A204.1 (cell line): ENCODE data around the gene CLOCK.

Experiments
- FAIRE-seq: peaks from 2 replicates; lab custom pipeline; 2012; peaks lifted over from hg19 to GRCh38; lab: Jason Lieb, UNC

Gene CLOCK

DNA sequence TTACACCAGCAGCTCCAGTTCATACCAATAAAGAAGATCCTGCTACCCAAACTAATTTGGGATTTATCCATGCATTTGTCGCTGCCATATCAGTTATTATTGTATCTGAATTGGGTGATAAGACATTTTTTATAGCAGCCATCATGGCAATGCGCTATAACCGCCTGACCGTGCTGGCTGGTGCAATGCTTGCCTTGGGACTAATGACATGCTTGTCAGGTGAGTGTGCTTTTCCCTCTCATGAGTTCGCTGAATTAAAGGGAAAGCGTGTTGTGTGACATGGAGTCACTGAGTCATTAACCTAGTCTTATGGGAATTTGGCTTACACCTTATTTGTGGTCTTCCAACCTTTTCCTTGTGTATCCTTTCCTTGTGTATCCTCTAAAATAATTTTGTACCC is 135.1 kb downstream of the CLOCK start:
- no peak for FAIRE-seq

DNA sequence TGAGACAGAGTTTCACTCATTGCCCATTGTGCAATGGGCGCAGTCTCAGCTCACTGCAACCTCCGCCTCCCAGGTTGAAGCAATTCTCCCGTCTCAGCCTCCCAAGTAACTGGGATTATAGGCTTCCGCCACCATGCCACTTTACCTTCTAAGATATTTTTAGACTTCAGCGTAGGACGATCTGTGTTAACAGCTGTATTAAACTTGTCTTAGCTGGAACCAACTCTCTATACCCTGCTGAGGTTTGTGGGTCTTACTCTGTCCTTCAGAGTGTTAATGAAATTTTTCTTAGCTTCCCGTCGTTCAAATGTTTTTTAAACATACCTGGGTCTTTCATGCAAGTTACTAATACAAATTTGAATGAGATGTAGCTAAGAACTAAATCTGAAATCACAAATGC is 136.3 kb downstream of the CLOCK start:
- no peak for FAIRE-seq

DNA sequence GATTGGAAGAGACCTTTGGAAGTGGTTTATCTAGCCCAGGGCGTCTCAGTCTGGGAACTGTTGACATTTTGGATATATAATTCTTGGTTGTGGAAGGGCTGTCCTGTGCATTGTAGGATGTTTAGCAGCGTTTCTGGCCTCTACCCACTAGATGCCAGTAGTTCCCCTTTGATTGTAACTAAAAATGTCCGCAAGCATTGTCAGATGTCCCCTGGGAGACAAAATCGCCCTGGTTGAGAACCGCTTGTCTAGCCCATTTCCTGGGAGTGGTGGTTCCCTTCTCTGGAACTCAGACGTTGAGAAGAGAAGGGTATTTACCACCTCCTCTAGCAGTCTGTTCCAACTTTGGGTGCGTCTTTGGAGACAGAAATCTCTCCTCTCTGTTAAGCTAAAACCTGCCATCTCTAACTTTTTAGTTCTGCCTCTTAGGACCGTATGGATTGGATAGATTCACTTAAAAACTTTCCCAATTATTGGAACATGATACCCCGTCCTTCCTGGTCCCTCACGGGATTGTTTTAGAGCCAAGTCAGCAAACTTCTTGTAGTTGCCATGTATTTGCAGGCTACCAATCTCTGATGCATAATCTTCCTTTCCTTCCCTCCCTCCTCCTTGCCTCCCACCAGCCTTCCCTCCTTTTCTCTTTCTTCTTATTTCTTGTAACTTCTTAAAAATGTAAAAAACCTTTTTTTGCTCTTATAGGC is 137.1 kb downstream of the CLOCK start:
- no peak for FAIRE-seq

DNA sequence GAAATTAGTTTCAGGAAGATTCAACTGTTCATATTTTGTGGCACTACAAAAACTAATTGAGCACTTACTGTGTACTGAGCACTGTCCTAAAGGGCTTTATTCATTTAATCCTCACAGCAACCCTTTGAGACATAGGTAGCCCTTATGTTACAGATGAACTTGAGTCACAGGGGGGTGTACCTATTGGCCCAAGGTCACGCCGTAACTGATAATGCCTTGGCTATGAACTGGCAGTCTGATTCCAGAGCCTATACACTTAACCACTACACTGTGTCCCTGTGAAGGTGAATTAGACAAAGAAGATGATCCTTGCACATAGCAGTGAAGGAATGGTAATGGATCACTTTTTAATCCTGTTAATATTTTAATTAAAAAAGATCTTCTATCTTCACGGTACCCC is 138.9 kb downstream of the CLOCK start:
- FAIRE-seq: no peak

DNA sequence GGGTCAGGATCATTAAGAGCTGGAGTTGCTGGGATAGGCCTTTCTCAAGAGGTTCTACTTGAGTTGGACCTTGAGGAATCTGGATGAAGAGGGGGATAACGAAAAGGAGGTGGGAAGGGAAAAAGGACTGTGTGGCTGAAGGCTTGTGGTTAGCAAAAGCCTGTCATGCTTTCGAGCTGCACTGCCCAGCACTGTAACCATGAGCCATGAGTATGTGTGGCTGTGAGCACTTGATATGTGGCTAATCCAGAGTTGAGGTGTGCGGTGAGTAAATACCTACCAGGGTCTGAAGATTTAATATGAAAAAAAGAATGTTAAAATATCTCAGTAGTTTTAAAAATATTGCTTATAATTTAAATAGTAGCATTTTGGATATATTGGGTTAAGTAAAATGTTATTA is 139.6 kb downstream of the CLOCK start:
- FAIRE-seq: no peak

DNA sequence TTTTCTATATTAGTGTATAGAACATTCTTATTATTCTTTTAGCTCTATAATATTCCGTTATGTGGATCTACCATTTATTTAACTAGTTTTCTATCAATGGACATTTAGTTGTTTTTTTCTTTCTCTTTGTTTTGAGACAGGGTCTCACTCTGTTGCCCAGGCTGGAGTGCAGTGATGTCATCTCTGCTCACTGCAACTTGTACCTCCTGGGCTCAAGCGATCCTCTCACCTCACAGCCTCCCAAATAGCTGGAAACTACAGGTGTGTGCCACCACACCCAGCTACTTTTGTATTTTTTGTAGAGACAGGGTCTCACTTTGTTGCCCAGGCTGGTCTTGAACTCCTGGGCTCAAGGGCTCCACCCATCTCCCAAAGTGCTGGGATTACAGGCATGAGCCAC is 140.2 kb downstream of the CLOCK start:
- FAIRE-seq: no peak

DNA sequence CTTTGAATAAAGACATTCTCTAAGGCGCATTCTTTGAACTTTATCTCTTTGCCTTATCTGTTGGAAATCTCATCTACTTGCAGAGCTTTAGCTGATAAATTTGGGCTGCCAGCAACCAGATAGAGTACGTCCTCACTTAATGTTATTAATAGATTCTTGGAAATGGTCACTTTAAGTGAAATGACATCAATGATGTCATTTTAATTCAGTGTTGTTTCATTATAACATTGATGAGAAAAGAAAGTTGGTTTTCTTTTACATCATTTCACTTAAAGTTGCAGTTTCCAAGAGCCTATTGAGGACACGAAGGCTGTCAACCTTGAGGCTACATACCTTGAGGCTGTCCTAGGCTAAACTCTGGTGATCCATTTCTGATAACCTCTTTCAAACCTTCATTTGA is 141.6 kb downstream of the CLOCK start:
- FAIRE-seq: no peak

DNA sequence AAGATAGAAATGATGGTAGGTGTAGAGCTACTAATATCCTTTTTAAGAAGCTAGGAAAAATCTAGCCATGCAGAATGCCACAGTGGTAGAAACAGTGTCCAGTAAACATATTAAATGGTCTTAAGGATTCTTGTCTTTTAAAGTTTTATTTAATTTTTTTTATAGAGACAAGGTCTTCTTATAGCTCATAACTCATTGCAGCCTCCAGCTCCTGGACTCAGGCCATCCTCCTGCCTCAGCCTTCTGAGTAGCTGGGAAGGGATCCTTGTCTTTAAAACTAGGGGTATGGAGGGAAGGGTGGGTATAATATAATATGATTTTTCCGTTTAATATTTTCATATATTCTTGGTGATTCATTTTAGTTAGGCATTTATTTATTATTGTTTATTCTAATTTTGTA is 147.1 kb downstream of the CLOCK start:
- FAIRE-seq: no peak

DNA sequence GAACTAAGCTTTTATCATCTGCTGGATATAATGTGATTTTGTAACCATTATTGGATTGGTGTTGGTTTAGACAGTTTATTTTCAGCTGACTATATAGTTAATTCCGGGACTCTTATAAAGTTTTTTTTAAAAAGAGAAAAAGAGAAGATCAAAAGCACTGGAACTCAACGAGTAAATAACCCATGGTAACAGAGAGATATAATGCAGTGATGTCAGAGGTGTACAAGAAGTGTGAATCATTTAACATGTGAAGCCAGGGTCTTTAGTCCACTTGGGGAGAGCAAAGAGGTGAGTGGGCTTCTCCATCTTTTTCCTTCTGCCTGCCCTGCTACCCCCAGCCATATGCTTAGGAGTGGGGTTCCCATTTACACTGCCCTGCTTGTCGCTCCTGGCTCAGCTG is 147.7 kb downstream of the CLOCK start:
- no peak for FAIRE-seq

DNA sequence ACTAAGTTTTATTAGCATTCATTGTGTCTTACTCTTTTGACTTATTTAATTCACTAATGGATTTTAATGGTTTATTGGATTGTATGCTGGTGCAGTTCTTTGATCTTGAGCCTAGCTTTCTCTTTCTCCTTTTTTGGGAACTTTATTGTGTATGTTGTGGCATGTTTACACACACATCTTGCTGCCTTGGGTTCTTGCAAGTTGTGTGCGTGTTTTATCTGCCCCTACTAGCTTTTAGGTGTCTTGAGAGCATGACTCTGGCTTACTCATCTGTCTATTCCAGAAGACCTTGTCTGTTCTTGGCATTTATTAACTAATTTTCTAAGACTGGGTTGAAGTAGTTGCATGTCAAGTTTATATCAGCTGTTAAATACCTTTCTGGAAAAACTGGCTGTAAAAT is 148.2 kb downstream of the CLOCK start:
- no peak for FAIRE-seq

DNA sequence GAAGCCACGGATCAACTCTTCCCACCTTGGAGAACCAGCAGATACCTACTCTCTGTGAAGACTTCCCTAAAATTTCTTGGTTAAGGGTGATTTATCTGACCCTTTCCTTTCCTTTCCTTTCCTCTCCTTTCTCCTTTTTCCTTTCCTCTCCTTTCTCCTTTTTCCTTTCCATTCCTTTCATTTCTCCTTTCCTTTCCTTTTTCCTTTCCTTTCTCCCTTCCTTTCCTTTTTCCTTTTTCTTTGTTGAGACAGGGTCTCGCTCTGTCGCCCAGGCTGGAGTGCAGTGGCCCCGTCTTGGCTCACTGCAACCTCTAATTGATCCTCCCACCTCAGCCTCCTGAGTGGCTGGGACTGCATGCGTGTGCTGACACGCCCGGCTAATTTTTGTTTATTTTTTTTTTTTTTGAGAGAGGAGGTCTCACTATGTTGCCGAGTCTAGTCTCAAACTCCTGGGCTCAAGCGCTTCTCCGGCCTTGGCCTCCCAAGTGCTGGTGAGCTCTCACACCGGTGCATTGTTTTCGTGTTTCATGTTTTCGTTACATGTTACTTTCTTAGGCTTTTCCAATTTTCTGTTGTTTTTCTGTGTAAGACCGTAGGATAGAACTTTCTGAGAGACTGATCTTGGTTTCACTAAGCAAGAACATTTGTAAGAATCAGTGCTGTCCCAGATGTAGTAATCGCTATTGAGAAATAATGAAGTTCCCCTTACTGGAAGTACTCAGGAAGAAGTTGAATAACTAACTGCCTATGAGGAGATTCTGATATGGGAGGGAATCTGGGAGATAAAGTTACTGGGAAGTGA is 149.0 kb downstream of the CLOCK start:
- FAIRE-seq: no peak

DNA sequence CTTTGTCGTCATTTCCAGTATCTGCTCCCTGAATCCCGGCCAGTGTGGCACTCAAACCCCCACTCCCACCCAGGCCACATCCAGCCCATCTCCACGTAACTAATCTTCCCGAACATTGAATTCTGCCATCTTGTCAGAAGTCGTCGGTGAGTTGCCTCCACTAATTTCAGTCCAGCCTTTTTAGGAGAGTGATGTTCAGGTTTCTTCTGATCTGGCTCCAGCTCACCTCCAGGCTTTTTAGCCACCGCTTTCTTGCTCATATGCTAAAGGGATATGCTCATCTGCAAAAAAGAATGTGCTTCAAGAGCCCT is 149.6 kb downstream of the CLOCK start:
- FAIRE-seq: no peak

DNA sequence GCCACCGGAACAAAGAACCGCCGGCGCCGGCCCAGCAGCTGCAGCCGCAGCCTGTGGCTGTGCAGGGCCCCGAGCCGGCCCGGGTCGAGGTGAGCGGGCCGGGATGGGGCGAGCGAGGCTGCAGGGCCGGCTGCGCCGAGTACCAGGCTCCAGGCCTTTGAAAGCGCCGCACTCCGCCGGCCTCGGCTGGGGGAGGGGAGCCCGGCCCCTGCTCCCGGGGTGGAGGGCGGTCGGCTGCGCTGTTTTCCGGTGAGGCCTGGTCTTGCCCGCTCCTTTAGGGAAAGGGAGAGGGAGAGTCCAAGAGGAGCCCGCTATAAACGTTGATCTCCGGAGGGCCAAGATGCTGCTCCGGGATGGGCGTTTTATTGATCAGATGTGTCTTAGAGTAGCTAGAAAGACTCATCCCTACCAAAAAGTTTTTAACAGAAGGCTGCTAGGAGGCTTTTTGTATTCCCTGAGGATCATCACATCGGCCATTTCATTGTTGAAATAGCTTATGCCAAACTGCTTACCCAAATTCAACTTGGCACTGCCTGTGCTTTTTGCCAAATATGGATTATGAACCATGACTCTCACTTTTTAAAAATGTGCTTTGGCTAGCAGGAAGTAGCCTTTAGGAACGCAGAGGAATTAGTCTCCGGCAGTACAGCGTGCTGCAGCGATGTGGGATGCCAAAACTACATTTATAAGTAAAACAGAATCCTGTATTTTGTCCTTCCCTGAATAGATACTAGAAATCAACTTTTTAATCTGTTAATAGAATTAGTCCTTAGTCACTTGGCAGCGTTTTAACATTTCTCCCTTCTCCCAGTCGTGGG is 150.2 kb downstream of the CLOCK start:
- FAIRE-seq: no peak

DNA sequence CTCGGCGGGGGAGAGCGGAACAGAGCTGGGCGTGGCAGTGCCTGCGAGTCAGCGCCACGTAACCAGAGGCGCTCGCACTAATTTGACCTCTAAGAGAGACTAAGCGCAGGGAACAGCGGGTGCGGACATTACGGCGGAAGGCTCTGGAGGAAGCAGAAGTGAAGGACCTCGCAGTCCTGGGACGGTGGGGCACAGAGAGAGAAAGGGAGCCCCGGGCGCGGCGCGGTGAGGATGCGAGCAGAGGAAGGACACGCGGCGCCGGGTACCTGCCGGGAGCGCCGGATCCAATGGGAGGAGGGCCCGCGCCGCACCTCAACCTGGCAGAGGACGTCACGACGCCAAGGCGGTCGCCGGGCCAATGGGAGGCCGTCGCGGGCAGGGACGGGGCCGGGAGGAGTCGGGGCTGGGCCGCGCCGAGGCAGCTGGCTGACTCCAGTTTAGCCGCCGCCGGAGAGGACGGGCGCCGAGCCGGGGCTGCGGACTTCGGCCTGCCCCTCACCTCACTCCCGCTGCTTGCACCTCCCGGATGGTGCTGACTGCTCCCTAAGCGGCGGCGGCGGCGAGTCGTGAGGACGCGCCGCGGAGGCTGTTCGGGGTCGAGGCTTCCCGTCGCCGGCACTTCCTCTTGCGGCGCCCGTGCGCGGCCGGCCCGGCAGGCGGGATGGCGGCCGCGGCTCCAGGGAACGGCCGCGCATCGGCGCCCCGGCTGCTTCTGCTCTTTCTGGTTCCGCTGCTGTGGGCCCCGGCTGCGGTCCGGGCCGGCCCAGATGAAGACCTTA is 151.0 kb downstream of the CLOCK start, which contains the start of gene TMEM165:
Gene TMEM165 (plus strand): TSS at position 429 of the 779 bp plus-strand sequence. CDS start 233 bp downstream, at position 662.
- no peak for FAIRE-seq

DNA sequence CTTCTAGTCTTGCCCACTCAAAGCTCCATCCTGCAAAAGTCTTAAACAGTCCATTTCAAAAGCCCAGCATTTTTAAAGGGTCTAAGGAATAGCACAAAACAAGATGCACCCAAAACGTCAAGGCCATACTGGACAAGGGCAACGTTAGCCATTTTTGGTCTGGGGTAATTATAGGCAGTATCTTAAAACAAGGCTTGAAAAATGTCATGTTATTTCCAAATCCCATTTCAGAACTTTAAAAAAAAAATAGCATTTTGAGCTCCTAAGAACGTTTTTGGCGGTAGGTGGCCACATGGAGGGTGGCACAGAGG is 151.5 kb downstream of the CLOCK start:
- no peak for FAIRE-seq

DNA sequence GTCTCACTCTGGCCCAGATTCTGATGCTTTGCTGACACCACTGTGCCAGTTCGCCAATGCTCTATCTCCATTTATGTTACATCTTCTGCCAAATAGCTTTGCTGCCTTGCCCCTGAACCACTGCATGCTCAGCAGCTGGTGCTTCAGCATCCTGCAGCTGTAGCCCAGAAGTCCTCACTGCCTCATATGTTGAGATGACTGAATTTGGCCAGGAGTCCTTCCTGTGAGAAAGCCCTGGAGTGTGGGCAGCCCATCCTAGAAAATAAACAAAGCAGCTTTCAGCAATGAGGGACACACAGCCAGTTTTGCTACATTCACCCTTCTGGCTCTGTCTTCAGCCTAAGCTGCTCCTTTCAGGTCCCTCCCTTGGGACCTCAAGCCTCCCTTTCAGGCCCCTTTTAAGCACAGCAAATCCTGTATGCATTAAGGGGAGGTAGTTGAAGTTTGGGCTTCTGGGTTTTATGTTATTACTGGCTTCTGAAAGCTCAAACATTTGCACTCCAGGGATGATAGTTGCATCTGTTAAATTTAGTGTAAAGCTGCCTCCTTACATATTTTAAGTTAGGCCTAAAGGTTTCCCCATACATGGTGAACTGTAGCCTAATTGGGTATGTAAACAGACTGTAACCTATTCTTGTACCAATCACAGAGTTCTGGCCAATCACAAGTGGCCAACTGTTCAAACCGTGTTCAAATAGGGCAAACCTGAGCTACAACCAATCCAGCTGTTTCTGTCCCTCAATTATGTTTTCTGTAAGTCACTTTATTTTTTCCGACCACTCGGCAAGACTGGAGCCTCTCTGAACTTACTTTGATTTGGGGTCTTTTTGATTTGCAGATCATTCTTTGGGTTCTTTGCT is 153.0 kb downstream of the CLOCK start:
- FAIRE-seq: no peak

DNA sequence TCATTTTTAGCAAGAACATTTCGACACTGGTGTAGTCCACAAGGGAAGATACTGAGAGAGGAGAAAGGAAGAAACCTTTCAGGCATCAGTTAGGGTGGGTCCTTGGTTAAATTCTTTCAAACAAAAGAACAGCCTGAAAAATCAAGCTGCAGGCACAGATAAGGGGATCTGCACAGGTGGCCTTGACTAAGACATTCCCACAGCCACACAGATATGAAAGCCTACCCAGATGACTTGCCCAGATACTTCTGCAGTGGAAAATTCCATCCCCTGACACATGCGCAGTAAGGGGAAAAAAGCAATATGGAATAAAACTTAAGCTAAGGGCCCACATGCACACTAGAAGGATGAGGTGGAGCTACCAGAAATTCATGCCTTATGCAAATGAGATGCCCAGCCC is 159.9 kb downstream of the CLOCK start:
- FAIRE-seq: no peak

DNA sequence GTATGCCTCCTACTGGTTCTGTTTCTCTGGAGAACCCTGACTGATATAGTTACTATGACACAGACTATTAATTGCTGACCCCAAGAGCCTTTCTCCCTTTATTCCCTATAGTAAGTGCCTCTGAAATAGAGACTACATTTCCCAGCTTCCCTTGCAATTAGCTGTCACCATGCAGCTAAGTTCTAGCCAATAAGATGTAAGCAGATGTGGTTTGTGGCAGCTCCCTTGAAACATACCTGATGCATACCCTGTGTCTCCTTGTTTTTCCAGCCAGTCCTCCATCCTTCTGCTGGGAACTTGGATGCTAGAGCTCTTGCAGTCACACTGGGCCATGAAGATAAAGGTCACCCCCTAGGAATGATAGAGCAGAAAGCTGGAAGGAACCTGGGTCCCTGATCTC is 160.6 kb downstream of the CLOCK start:
- no peak for FAIRE-seq

DNA sequence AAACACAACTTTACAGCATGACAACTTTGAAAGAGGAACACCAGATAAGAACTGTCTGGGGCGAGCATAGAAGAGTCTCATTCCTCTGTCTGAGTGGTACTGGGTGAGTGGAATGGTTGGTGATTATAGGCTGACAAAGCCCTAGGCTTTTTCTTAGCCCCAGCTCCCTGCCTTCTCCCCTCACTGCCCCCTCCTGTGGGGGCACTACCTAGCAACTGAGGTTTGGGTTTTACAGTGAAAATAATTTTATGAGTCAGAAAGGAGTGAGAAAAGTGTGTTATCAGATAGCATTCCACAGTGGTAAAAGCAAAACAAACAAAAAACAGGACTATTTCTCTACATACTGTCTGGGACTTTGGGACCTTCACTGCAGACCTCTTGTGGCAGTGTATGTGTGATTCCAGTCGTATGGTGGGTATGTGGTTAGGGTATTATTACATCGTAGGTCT is 161.5 kb downstream of the CLOCK start:
- no peak for FAIRE-seq

DNA sequence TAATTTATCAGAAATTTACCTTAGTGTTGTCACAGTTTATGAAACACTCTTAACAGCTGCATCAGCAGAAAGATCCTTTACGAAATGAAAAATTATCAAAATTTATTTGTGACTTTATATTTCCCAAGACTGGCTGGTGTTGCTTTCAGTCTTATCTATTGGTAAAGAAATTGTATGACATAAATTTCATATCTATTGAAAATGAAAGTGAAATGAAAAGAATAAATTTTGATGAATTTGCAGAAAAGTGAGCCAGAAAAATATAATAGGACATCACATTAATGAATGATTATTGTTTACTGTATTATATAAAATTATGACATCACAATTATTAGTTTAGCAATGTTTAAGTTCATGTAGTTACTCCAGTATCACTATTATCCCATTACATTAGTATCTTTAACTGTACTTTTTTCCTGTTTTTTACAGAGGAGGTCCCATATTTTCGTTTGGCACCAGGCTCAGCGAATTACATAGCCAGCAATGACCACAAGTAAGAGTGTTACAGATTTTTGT is 164.2 kb downstream of the CLOCK start:
- no peak for FAIRE-seq

DNA sequence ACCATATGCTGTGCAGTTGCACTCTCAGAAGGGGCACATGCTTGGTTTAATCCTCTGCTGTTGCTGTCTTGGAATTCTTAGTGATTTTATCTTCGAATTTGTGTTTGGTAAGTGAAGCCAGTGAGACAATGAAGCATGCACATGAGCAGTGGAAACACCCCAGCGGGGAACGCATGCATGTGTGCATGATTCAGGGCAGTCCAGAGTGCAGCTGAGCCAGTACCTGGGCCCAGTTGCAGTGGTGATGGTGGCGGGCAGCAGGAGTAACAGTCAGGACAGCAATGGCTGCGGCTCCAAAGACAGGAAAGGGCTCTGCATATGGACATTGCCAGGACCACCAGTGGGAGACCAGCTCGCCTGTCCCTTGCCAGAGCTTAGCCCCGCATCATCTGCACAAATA is 165.2 kb downstream of the CLOCK start:
- no peak for FAIRE-seq
